BJ (cell line): ENCODE results near the gene CELSR2. TPM values are rescaled to one million over a fixed set of nuclear protein-coding genes. Genes with fewer than 3 reads are reported as not detected.

Experiments
- CTCF ChIA-PET: fragments of 350-600 bp; formaldehyde crosslinking; extraction: SDS; loops from one replicate; lab custom pipeline; 2021; ENCODE audit warnings: antibody characterized with exemption, inconsistent platforms; lab: Yijun Ruan, JAX
- POLR2A ChIA-PET: fragments of 300-600 bp; sonication (Branson Sonifier 250); formaldehyde crosslinking; extraction: SDS; loops from one replicate; lab custom pipeline; 2021; ENCODE audit warnings: antibody characterized with exemption; lab: Charles Lee
- DNase-seq: peaks from one replicate; pipeline ENCODE4 v3.0.0-alpha.2; 2011; ENCODE audit warnings: low read depth
- H3K27me3 ChIP-seq: 2 replicates; pipeline ENCODE4 v1.6.0; 2011; ENCODE audit warnings: low read length; ENCODE audit not compliant: control insufficient read depth, insufficient read depth
- H3K36me3 ChIP-seq: 2 replicates; pipeline ENCODE4 v1.5.1; 2011; ENCODE audit warnings: low read length; ENCODE audit not compliant: control insufficient read depth, insufficient read depth
- H3K4me3 ChIP-seq: 2 replicates; pipeline ENCODE4 v1.5.1; 2011; ENCODE audit warnings: low read depth, mild to moderate bottlenecking, control low read depth, low read length
- CTCF ChIP-seq: IDR thresholded peaks from 2 replicates; pipeline ENCODE4 v1.5.1; 2011; ENCODE audit warnings: low read depth, mild to moderate bottlenecking, control low read depth, inconsistent platforms, low read length, moderate library complexity; ENCODE audit not compliant: insufficient read depth
- polyA plus RNA-seq: library from polyadenylated mRNA; depleted of rRNA; stranded (reverse); fragments of >200 nt; gene quantifications from 2 replicates; pipeline ENCODE4 v1.2.3, GENCODE V29; 2011

Gene CELSR2
- polyA plus RNA-seq, 1 experiment: 0.98 TPM

DNA sequence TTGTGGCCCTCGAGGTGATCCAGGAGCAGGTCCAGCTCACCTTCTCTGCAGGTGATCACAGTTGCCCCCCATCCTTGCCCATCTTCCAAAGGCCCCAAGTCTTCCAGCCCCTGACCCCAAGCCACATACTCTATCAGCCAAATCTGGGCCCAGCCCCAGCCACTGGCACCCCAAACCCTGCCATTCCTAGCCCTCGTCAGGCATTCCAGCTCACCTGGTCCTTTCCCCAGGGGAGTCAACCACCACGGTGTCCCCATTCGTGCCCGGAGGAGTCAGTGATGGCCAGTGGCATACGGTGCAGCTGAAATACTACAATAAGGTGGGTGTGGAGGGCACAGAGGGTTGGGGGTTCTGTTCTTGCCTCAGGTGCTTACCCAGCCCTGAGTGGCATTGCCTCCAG, 12.2 kb downstream of the CELSR2 start:
- CTCF ChIA-PET: interaction anchor here (0.7 to 1.5 kb wide), 3 partner anchors 60 to 138 kb away, joined by 3 to 5 read pairs (median 3); no protein-coding TSS in a partner anchor

DNA sequence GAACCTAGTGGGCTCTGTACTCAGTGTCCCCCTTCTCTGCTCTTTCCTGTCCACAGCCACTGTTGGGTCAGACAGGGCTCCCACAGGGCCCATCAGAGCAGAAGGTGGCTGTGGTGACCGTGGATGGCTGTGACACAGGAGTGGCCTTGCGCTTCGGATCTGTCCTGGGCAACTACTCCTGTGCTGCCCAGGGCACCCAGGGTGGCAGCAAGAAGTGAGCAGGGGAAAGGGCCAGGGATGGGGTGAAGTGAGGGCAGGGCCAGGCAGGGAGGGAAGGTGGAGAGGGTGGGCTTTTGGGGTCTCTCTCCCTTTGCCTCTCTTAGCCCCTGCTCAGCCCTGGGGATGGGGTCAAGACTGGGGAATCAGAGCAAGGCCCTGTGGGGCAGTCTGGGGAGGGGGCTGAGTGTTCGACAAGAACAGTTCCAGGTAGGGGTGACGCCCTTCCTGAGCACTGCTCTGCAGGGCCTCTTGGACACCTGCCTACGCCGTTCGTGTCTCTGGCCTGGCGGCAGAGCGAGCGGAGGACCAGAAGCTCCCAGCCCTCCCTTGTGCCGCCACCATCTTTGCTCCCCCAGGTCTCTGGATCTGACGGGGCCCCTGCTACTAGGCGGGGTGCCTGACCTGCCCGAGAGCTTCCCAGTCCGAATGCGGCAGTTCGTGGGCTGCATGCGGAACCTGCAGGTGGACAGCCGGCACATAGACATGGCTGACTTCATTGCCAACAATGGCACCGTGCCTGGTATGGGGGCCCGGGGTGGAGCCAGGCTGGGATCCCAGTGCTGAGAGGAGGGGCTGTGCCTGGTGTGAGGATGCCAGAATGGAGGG, 13.1 kb downstream of the CELSR2 start:
- TF ChIP-seq CTCF: no peak
- POLR2A ChIA-PET: no interaction called here
- Histone ChIP-seq H3K36me3 (no peaks in the 10 kb centered on the region; the same call in none of the 2 replicates), H3K4me3 (no peak overlapping the region), H3K27me3 (no peaks in the 10 kb centered on the region)
- CTCF ChIA-PET: interaction anchor here (0.7 to 7.5 kb wide), 12 partner anchors 8 to 270 kb away, joined by 3 to 77 read pairs (median 4); partner anchors contain the start of genes CELSR2, PSRC1 and SORT1
- DNase-seq: no peak

More for the DNA sequence above, 12.2 kb downstream of the CELSR2 start:
- H3K27me3 ChIP-seq: no peaks in the 10 kb centered on the region
- no peak for DNase-seq
- POLR2A ChIA-PET: no interaction called here
- no peak overlapping the region for H3K4me3 ChIP-seq
- no peak for TF ChIP-seq CTCF
- H3K36me3 ChIP-seq: no peaks in the 10 kb centered on the region; the same call in none of the 2 replicates

DNA sequence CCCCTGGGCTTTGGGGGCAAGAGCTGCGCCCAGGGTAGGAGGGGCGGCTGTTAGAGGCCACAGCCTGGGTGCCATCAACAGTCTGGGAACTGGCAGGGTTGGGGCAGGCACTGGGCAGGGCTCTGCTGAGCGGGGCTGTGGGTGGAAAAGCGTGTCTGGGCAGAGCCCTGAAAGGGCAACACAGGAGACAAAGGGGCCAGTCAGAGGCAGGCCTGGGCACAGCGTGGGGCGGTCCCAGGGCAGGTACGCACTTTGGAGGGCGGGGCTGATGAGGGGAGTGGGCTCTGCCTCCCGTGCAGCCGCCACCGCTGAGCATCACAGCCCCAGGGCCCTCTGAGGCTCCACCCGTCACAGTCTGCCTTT, 13.9 kb downstream of the CELSR2 start:
- ChIA-PET CTCF (interaction anchor here (0.7 to 7.5 kb wide), 18 partner anchors 9 to 269 kb away, joined by 3 to 77 read pairs (median 5); partner anchors contain the start of genes AMIGO1, CELSR2, MYBPHL and PSRC1), POLR2A (no interaction called here)
- Histone ChIP-seq H3K27me3 (no peaks in the 10 kb centered on the region), H3K36me3 (no peaks in the 10 kb centered on the region; the same call in none of the 2 replicates), H3K4me3 (no peak overlapping the region)
- DNase-seq: no peak
- TF ChIP-seq CTCF: no peak

GRCh38 chr1:109263597-109264378, 14.4 kb downstream of the CELSR2 start:
- H3K4me3 ChIP-seq: no peak overlapping the region
- DNase-seq: no peak
- H3K27me3 ChIP-seq: no peaks in the 10 kb centered on the region
- TF ChIP-seq CTCF: peak; percentile 99
- ChIA-PET CTCF (interaction anchor here (0.6 to 7.5 kb wide), 32 partner anchors 8 to 271 kb away, joined by 3 to 77 read pairs (median 5); partner anchors contain the start of genes AMIGO1, CELSR2, CYB561D1 and MYBPHL), POLR2A (no interaction called here)
- no peaks in the 10 kb centered on the region; the same call in none of the 2 replicates for H3K36me3 ChIP-seq
